Measurements from ENCODE around the gene SPHK1.
"Not testable (repeated sequence)": the region's sequence is repeated elsewhere in the genome, so short reads cannot be mapped to it uniquely, and the experiment has no call there.

The SPHK1 gene

DNA sequence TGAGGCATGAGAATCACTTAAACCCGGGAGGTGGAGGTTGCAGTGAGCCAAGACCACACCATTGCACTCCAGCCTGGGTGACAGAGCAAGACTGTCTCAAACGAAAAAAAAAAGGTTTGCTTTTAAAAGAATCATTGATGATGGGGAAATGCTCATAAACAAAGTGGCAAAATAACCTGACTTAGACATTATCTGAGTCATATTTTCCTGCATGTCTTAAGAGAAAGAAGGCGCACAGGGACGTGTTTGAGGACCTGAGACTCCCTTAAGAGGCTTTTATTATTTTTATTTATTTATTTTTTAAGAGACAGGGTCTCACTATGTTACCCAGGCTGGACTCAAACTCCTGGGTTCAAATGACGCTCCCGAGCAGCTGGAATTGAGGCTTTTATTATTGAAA, 25.0 kb upstream of the SPHK1 start:
- TF ChIP-seq PAX5 (IDR thresholded peaks at IDR 0.05; ENCODE audit: insufficient read depth, low read length, severe bottlenecking) (no peak), POLR2A (IDR thresholded peaks at IDR 0.05; ENCODE audit: low read depth, low read length) (no peak), POU2F2 (IDR thresholded peaks at IDR 0.05; ENCODE audit: low read depth, low read length) (no peak), SPI1 (IDR thresholded peaks at IDR 0.05; ENCODE audit: low read depth, low read length) (no peak), TAF1 (IDR thresholded peaks at IDR 0.05; ENCODE audit: low read depth, low read length) (no peak), POLR2AphosphoS5 (IDR thresholded peaks at IDR 0.05; ENCODE audit: low read depth, low read length) (no peak)
- FAIRE-seq = no peak
- no peak for DNase-seq (ENCODE audit: insufficient read length, low spot score)

DNA sequence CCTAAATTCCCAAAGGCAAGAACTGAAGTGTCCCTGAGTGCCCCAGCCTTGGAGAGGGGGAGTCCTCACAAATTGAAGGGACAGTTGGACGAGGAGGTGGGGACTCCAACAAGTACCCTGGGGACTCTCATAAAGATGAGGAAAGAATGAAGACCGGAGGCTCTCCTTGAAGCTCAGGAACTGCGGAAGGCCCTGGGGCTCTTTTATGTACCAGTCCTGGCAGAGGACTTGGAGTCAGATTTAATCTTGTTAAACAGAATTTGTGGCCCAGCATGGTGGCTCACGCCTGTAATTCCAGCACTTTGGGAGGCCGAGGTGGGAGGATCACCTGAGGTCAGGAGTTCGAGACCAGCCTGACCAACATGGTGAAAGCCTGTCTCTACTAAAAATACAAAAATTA, 24.6 kb upstream of the SPHK1 start:
- FAIRE-seq; DNase-seq (ENCODE audit: insufficient read length, low spot score): not testable (repeated sequence)

DNA sequence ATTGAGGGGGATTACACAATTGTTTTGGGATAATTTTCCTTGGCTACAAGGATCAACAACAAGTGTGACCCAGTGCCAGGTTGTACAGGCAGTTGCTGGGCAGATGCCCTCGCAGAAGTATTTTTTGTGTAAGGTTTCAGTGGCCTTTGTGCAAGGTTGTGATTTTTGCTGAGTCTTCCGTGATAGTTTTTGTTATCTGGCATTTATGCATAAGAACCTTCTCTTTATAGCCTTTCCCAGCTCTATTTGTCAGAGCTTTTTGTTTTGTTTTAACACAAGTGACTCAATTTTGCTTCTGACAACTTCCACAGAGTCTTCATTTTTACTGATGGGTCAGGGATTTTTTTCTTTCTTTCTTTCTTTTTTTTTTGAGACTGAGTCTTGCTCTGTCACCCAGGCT, 23.9 kb upstream of the SPHK1 start:
- no peak for DNase-seq (ENCODE audit: insufficient read length, low spot score)
- TF ChIP-seq TAF1 (IDR thresholded peaks at IDR 0.05; ENCODE audit: low read depth, low read length) = no peak
- TF ChIP-seq POLR2AphosphoS5 (IDR thresholded peaks at IDR 0.05; ENCODE audit: low read depth, low read length) = no peak
- no peak for TF ChIP-seq POLR2A (IDR thresholded peaks at IDR 0.05; ENCODE audit: low read depth, low read length)
- TF ChIP-seq PAX5 (IDR thresholded peaks at IDR 0.05; ENCODE audit: insufficient read depth, low read length, severe bottlenecking) = no peak
- TF ChIP-seq SPI1 (IDR thresholded peaks at IDR 0.05; ENCODE audit: low read depth, low read length) = no peak
- TF ChIP-seq POU2F2 (IDR thresholded peaks at IDR 0.05; ENCODE audit: low read depth, low read length) = no peak
- FAIRE-seq = no peak

DNA sequence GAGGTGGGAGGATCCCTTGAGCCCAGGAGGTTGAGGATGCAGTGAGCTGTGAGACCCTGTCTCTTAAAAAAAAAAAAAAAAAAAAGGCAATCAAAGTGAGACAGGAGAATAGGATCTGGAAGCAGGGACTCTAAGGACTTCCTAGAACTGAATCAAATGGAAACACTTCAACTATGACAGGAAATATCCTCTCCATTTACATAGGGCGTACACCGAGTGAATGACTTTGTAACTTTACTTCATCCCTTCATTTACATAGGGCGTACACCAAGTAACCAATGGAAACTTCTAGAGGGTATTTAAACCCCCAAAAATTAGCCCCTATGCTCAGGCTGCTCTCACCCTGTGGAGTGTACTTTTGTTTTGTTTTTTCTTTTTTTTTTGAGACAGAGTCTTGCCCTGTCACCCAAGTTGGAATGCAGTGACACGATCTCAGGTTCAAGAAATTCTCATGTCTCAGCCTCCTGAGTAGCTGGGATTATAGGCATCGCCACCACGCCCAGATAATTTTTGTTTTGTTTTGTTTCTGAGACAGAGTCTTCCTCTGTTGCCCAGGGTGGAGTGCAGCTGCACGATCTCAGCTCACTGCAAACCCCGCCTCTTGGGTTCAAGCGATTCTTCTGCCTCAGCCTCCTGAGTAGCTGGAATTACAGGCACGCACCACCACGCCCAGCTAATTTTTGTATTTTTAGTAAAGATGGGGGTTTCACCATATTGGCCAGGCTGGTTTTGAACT, 21.1 kb upstream of the SPHK1 start:
- FAIRE-seq (no peak), DNase-seq (ENCODE audit: insufficient read length, low spot score) (no peak)
- TF ChIP-seq POLR2A (IDR thresholded peaks at IDR 0.05; ENCODE audit: low read depth, low read length) (no peak), POU2F2 (IDR thresholded peaks at IDR 0.05; ENCODE audit: low read depth, low read length) (no peak), PAX5 (IDR thresholded peaks at IDR 0.05; ENCODE audit: insufficient read depth, low read length, severe bottlenecking) (no peak), TAF1 (IDR thresholded peaks at IDR 0.05; ENCODE audit: low read depth, low read length) (no peak), POLR2AphosphoS5 (IDR thresholded peaks at IDR 0.05; ENCODE audit: low read depth, low read length) (no peak), SPI1 (IDR thresholded peaks at IDR 0.05; ENCODE audit: low read depth, low read length) (no peak)

DNA sequence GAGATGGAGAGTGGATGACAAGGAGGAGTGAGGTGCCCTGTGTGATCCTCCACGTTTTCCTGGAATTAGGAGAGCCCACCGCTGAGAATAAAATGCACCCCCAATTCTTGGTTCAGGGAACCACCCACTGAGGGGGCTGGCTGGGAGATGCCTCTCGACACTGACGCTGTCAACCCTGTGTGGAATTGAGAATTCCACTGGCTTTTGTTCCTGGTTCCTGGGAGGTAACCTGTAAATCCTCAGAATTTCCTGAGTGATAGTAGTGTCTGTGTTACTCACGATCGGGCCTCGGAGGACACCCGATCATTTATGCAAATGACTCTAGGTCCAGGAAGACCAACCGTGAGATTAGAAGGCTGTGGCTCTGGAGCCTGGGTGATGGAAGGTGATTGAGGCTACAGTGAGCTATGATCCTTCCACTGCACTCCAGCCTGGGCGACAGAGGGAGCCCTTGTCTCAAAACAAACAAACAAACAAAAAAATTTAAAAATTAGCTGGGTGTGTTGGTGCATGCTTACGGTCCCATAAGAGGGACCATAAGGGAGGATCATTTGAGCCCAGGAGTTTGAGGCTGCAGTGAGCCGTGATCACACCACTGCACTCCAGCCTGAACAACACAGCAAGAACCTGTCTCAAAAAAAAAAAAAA, 19.0 kb upstream of the SPHK1 start:
- TF ChIP-seq POLR2A (IDR thresholded peaks at IDR 0.05; ENCODE audit: low read depth, low read length) = no peak
- TF ChIP-seq PAX5 (IDR thresholded peaks at IDR 0.05; ENCODE audit: insufficient read depth, low read length, severe bottlenecking) = no peak
- TF ChIP-seq SPI1 (IDR thresholded peaks at IDR 0.05; ENCODE audit: low read depth, low read length) = no peak
- TF ChIP-seq POLR2AphosphoS5 (IDR thresholded peaks at IDR 0.05; ENCODE audit: low read depth, low read length) = no peak
- TF ChIP-seq TAF1 (IDR thresholded peaks at IDR 0.05; ENCODE audit: low read depth, low read length) = no peak
- no peak for TF ChIP-seq POU2F2 (IDR thresholded peaks at IDR 0.05; ENCODE audit: low read depth, low read length)
- FAIRE-seq = no peak
- no peak for DNase-seq (ENCODE audit: insufficient read length, low spot score)

DNA sequence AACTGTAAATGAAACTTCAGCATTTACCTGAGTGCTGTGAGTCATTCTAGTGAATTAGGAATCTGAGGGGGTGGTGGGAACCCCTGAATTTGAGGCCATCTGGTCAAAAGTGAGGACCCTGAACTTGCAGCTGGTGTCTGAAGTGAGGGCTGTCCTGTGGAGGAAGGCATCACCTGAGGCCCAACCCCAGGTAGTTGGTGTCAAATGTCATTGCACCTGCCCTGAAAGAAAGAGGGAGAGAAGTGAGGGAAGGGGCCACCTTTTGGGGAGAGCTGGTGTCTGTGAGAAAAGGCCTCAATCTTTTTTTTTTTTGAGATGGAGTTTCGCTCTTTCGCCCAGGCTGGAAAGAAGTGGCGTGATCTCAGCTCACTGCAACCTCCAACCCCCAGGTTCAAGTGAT, 18.2 kb upstream of the SPHK1 start:
- TF ChIP-seq POLR2AphosphoS5 (IDR thresholded peaks at IDR 0.05; ENCODE audit: low read depth, low read length) = no peak
- no peak for TF ChIP-seq PAX5 (IDR thresholded peaks at IDR 0.05; ENCODE audit: insufficient read depth, low read length, severe bottlenecking)
- no peak for TF ChIP-seq POU2F2 (IDR thresholded peaks at IDR 0.05; ENCODE audit: low read depth, low read length)
- TF ChIP-seq POLR2A (IDR thresholded peaks at IDR 0.05; ENCODE audit: low read depth, low read length) = no peak
- TF ChIP-seq SPI1 (IDR thresholded peaks at IDR 0.05; ENCODE audit: low read depth, low read length) = no peak
- TF ChIP-seq TAF1 (IDR thresholded peaks at IDR 0.05; ENCODE audit: low read depth, low read length) = no peak
- no peak for FAIRE-seq
- DNase-seq (ENCODE audit: insufficient read length, low spot score) = no peak

DNA sequence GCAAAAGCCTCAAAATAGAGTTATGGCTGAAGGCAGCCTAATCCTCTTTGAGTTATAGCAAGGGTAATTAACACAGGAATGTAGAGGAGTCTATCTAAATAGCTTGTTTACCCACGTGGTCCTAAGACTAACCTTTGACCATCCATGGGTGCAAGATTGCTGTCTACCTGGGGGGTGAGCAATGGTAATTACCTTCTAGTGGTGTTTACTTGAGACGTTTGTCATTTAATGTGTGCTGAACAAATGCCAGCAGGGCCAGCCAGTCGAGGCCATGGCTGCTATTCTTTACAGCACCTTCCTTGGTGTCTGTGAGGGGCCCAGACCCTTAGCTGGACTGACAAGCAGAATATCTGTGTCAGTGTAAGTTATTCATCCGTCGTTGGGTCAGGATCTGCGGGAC, 16.8 kb upstream of the SPHK1 start:
- TF ChIP-seq SPI1 (IDR thresholded peaks at IDR 0.05; ENCODE audit: low read depth, low read length) (no peak), POU2F2 (IDR thresholded peaks at IDR 0.05; ENCODE audit: low read depth, low read length) (no peak), POLR2A (IDR thresholded peaks at IDR 0.05; ENCODE audit: low read depth, low read length) (no peak), POLR2AphosphoS5 (IDR thresholded peaks at IDR 0.05; ENCODE audit: low read depth, low read length) (no peak), TAF1 (IDR thresholded peaks at IDR 0.05; ENCODE audit: low read depth, low read length) (no peak), PAX5 (IDR thresholded peaks at IDR 0.05; ENCODE audit: insufficient read depth, low read length, severe bottlenecking) (no peak)
- DNase-seq (ENCODE audit: insufficient read length, low spot score) (no peak), FAIRE-seq (no peak)

DNA sequence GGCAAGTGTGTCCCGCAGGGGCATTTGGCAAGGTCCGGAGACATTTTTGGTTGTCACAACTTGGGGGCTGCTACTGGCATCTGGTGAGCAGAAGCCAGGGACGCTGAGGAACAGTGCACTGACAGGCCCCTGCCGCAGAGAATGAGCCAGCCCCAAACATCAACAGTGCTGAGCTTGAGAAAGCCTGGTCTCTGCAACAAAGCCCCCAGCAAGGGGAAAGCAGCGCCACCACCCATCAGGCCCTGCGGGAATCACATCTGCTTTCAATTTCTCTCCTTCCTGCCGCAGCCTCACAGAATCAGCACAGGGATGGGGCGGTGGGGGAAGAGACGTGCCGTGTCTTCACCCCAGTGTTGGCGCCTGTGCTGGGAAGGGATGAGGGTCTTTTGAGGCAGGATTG, 15.9 kb upstream of the SPHK1 start:
- FAIRE-seq = no peak
- TF ChIP-seq POLR2AphosphoS5 (IDR thresholded peaks at IDR 0.05; ENCODE audit: low read depth, low read length) = no peak
- TF ChIP-seq TAF1 (IDR thresholded peaks at IDR 0.05; ENCODE audit: low read depth, low read length) = no peak
- no peak for TF ChIP-seq PAX5 (IDR thresholded peaks at IDR 0.05; ENCODE audit: insufficient read depth, low read length, severe bottlenecking)
- TF ChIP-seq POLR2A (IDR thresholded peaks at IDR 0.05; ENCODE audit: low read depth, low read length) = no peak
- TF ChIP-seq POU2F2 (IDR thresholded peaks at IDR 0.05; ENCODE audit: low read depth, low read length) = no peak
- no peak for TF ChIP-seq SPI1 (IDR thresholded peaks at IDR 0.05; ENCODE audit: low read depth, low read length)

DNA sequence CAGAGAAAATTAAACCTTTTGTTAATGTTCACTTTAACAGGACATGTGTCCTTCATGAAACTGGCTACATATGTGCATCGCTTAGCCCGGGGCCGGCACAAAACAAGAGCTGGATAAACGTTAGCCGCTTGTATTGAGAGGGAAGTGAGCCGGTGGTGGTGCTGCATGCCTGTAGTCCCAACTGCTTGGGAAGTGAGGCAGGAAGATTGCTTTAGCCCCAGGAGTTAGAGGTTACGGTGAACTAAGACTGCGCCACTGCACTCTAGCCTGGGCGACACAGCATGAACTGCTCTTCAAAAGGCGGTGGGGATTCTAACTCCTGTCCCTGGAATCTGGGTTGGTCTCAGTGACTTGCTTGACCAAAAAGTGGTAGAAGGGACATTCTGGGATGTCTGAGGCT, 15.0 kb upstream of the SPHK1 start:
- no peak for FAIRE-seq
- no peak for DNase-seq (ENCODE audit: insufficient read length, low spot score)
- TF ChIP-seq PAX5 (IDR thresholded peaks at IDR 0.05; ENCODE audit: insufficient read depth, low read length, severe bottlenecking) = no peak
- TF ChIP-seq POU2F2 (IDR thresholded peaks at IDR 0.05; ENCODE audit: low read depth, low read length) = no peak
- no peak for TF ChIP-seq SPI1 (IDR thresholded peaks at IDR 0.05; ENCODE audit: low read depth, low read length)
- no peak for TF ChIP-seq POLR2AphosphoS5 (IDR thresholded peaks at IDR 0.05; ENCODE audit: low read depth, low read length)
- no peak for TF ChIP-seq TAF1 (IDR thresholded peaks at IDR 0.05; ENCODE audit: low read depth, low read length)
- no peak for TF ChIP-seq POLR2A (IDR thresholded peaks at IDR 0.05; ENCODE audit: low read depth, low read length)

More for the DNA sequence above, 15.9 kb upstream of the SPHK1 start:
- DNase-seq (ENCODE audit: insufficient read length, low spot score) = no peak
